H1 (cell line): Measurements from ENCODE around the gene FASN. TPM values are rescaled to one million over a fixed set of nuclear protein-coding genes. Genes with fewer than 3 reads are reported as not detected.

Experiments used
- BCL11A ChIP-seq, 2 experiments: IDR thresholded peaks; one replicate each; pipeline ENCODE4 v1.6.1; 2011; ENCODE audit warnings: low read depth in 2 of 2, low read length in 2 of 2, mild to moderate bottlenecking in 2 of 2
- GTF2F1 ChIP-seq: IDR thresholded peaks from 2 replicates; pipeline ENCODE4 v1.6.1; 2012; ENCODE audit warnings: low read depth, low read length, improper control_type of control experiment, borderline replicate concordance
- KDM4A ChIP-seq: IDR thresholded peaks from one replicate; pipeline ENCODE4 v1.7.1; 2012; ENCODE audit warnings: low read depth, mild to moderate bottlenecking, moderate library complexity, low read length, inconsistent platforms; ENCODE audit not compliant: severe bottlenecking
- SIX5 ChIP-seq: IDR thresholded peaks from 2 replicates; pipeline ENCODE4 v1.6.1; 2011; ENCODE audit warnings: mild to moderate bottlenecking, low read depth, low read length
- polyA plus RNA-seq, 7 experiments: library from polyadenylated mRNA; depleted of rRNA in 3 of 7; stranded (reverse) in 5 of 7; unstranded in 2 of 7; fragments of >200 nt in 5 of 7; fragments of 200-250 nt in 2 of 7; gene quantifications; 1 replicate in 5 of 7; 2 replicates in 1 of 7; 4 replicates in 1 of 7; pipeline versions ENCODE4 v1.2.1 to v1.2.3, GENCODE V29; 2011 to 2013; ENCODE audit warnings: missing spikeins in 2 of 7, mixed read lengths in 2 of 7
- total RNA-seq: library from RNA; stranded (reverse); fragmentation: NEBNext Ultra II Directional; extraction: Animal tissue kit (Norgen Biotek cat#: 25700); gene quantifications from 2 replicates; pipeline ENCODE4 v1.2.1, GENCODE V29; 2021

FASN gene
- total and polyA plus RNA-seq, 2 of the 8 experiments (the other 6 are each of a cell fraction or from before 2014, with no cell fraction given): 143 to 561 TPM

- no peak for TF ChIP-seq KDM4A
- no peak for TF ChIP-seq GTF2F1
- no peak for TF ChIP-seq BCL11A (IDR thresholded peaks at IDR 0.05; ENCODE audit: low read depth in 2 of 2, low read length in 2 of 2)
- no peak for TF ChIP-seq SIX5
Observed at GRCh38 chr17:82127704-82128103, 29.7 kb upstream of the FASN start (continued).
